SK-N-SH (cell line): ENCODE results near the gene KLC4. TPM values are rescaled to one million over a fixed set of nuclear protein-coding genes. Genes with fewer than 3 reads are reported as not detected.

Experiments
- CTCF ChIA-PET: fragments of 300-600, 350-600 bp; formaldehyde crosslinking; extraction: SDS; loops from one replicate; lab custom pipeline; 2021; lab: Yijun Ruan, JAX
- POLR2A ChIA-PET: fragments of 350-600 bp; sonication (Branson Sonifier 250); formaldehyde crosslinking; extraction: SDS; loops from one replicate; lab custom pipeline; 2020; ENCODE audit warnings: antibody characterized with exemption, inconsistent platforms; lab: Yijun Ruan, JAX
- DNase-seq: peaks from one replicate; pipeline ENCODE4 v3.0.0; 2012
- H2AFZ ChIP-seq: fragments of 200-600 bp; sonication (generic); 2 replicates; pipeline ENCODE4 v1.8.1; 2016; ENCODE audit warnings: antibody characterized with exemption, mild to moderate bottlenecking, low read depth
- H3F3A ChIP-seq: fragments of 200-600 bp; sonication (generic); replicated peaks from 2 replicates; pipeline ENCODE3; 2016; ENCODE audit warnings: antibody characterized with exemption, mild to moderate bottlenecking; ENCODE audit not compliant: insufficient read depth
- H3K27ac ChIP-seq, 2 experiments: fragments of 200-500 bp in 1 of 2; fragments of 200-600 bp in 1 of 2; sonication (Bioruptor generic) in 1 of 2; sonication (generic), shearing (Covaris generic) in 1 of 2; 2 replicates each; pipeline versions ENCODE4 v1.5.1 to v1.6.1; 2014 to 2016; ENCODE audit warnings: low read depth in 2 of 2, inconsistent platforms in 1 of 2, low read length in 1 of 2, mild to moderate bottlenecking in 1 of 2, mixed read lengths in 1 of 2
- H3K27me3 ChIP-seq: fragments of 200-600 bp; sonication (generic), shearing (Covaris generic); 2 replicates; pipeline ENCODE4 v1.6.1; 2016; ENCODE audit warnings: mixed run types; ENCODE audit not compliant: insufficient read depth
- H3K36me3 ChIP-seq, 2 experiments: fragments of 200-500 bp in 1 of 2; fragments of 200-600 bp in 1 of 2; sonication (Bioruptor generic) in 1 of 2; sonication (generic) in 1 of 2; replicated peaks in 1 of 2; 2 replicates each; pipeline versions ENCODE3 to v1.5.1; 2014 to 2016; ENCODE audit warnings: low read length in 1 of 2, mild to moderate bottlenecking in 1 of 2; ENCODE audit not compliant: insufficient read depth in 2 of 2, control insufficient read depth in 1 of 2
- H3K4me1 ChIP-seq, 2 experiments: fragments of 200-500 bp in 1 of 2; fragments of 200-600 bp in 1 of 2; sonication (Bioruptor generic) in 1 of 2; sonication (generic), shearing (Covaris generic) in 1 of 2; 2 replicates each; pipeline versions ENCODE4 v1.5.1 to v1.6.1; 2014 to 2016; ENCODE audit warnings: low read depth in 1 of 2, low read length in 1 of 2, mixed run types in 1 of 2; ENCODE audit not compliant: insufficient read depth in 2 of 2, control insufficient read depth in 1 of 2
- H3K4me2 ChIP-seq: fragments of 200-600 bp; sonication (generic), shearing (Covaris generic); 2 replicates; pipeline ENCODE4 v1.6.1; 2017; ENCODE audit warnings: mixed run types
- H3K4me3 ChIP-seq, 2 experiments: fragments of 200-500 bp in 1 of 2; fragments of 200-600 bp in 1 of 2; sonication (Bioruptor generic) in 1 of 2; sonication (generic), shearing (Covaris generic) in 1 of 2; 2 replicates each; pipeline versions ENCODE4 v1.5.1 to v1.8.1; 2014 to 2016; ENCODE audit warnings: low read depth in 2 of 2, inconsistent platforms in 1 of 2, low read length in 1 of 2, mild to moderate bottlenecking in 1 of 2, mixed read lengths in 1 of 2, moderate library complexity in 1 of 2
- H3K79me2 ChIP-seq: fragments of 200-600 bp; sonication (generic); 2 replicates; pipeline ENCODE4 v1.8.1; 2017; ENCODE audit warnings: mild to moderate bottlenecking; ENCODE audit not compliant: insufficient read depth
- H3K9ac ChIP-seq: fragments of 200-600 bp; sonication (generic); 2 replicates; pipeline ENCODE4 v1.6.1; 2017; ENCODE audit warnings: mixed run types
- H3K9me2 ChIP-seq: fragments of 200-600 bp; sonication (generic); 2 replicates; pipeline ENCODE4 v1.6.1; 2017; ENCODE audit warnings: mixed run types
- H3K9me3 ChIP-seq: fragments of 200-600 bp; sonication (generic); 2 replicates; pipeline ENCODE4 v1.6.1; 2017; ENCODE audit warnings: mixed run types, mild to moderate bottlenecking, moderate library complexity
- H4K20me1 ChIP-seq: fragments of 200-600 bp; sonication (generic); 2 replicates; pipeline ENCODE4 v1.6.1; 2017; ENCODE audit warnings: mild to moderate bottlenecking, mixed run types; ENCODE audit not compliant: insufficient read depth
- IRF3 ChIP-seq: fragments of 150-350 bp; IDR thresholded peaks from 2 replicates; pipeline ENCODE4 v1.6.1; 2016; ENCODE audit warnings: mild to moderate bottlenecking, low read depth, low read length
- PBX3 ChIP-seq: IDR thresholded peaks from 2 replicates; pipeline ENCODE4; 2012
- SMC3 ChIP-seq: IDR thresholded peaks from 2 replicates; pipeline ENCODE4 v1.6.1; 2012; ENCODE audit warnings: low read depth, low read length, improper control_type of control experiment
- TCF12 ChIP-seq: IDR thresholded peaks from 2 replicates; pipeline ENCODE4 v1.4.0; 2012
- USF1 ChIP-seq: IDR thresholded peaks from 2 replicates; pipeline ENCODE4 v1.4.0; 2012; ENCODE audit warnings: low read depth, borderline replicate concordance
- USF2 ChIP-seq: fragments of 150-350 bp; IDR thresholded peaks from 2 replicates; pipeline ENCODE4 v1.6.1; 2017; ENCODE audit warnings: antibody characterized with exemption, low read length, low read depth, borderline replicate concordance
- YY1 ChIP-seq: IDR thresholded peaks from 2 replicates; pipeline ENCODE4 v1.4.0; 2012; ENCODE audit warnings: low read depth, mild to moderate bottlenecking
- ZBTB33 ChIP-seq: IDR thresholded peaks from 2 replicates; pipeline ENCODE4 v1.4.0; 2012; ENCODE audit warnings: low read depth, borderline replicate concordance
- WGBS: methylation state at CpG from one replicate; pipeline ENCODE4 v1.1.6; 2017; ENCODE audit warnings: low lambda C conversion rate; 5-methylcytosine and 5-hydroxymethylcytosine counted together
- polyA plus RNA-seq, 3 experiments: library from polyadenylated mRNA; depleted of rRNA; stranded (reverse); fragments of >200 nt; gene quantifications; 2 replicates each; pipeline ENCODE4 v1.2.3, GENCODE V29; 2012
- TF ChIP-seq, protein P1 (sequence below): IDR thresholded peaks from 2 replicates; pipeline ENCODE4 v1.4.0; 2012; ENCODE audit warnings: low read depth

KLC4 gene
- polyA plus RNA-seq, 1 of the 3 experiments (the other 2 are of a cell fraction) = 17.5 TPM

DNA sequence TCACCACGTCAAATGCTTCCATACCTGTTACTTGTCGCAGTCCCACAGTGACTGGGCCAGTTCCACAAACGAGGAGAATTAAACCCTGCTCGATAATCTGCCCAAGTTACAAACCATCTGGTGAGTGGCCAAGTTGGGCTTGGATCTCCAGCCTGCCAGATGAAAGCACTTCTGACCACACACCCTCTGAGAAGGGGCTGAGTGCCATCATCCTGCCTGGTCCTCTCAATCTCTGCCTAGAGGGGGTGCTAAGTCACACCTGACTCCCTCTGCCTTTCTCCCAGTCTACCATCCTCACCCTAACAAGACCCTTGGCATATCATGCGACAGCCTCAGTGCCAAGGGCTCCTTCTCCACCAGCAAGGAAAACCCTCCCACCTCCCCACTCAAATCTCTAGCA is 22.2 kb upstream of the KLC4 start:
- CTCF ChIA-PET = interaction anchor here (0.9 kb wide), 1 partner anchor 106 kb away, joined by 3 read pairs; no protein-coding TSS in a partner anchor
- 82% methylated on average over 5 of the region's 5 CpGs for WGBS

GRCh38 chr6:43037706-43038105 is 21.7 kb upstream of the KLC4 start:
- CTCF ChIA-PET = interaction anchor here (0.9 kb wide), 1 partner anchor 106 kb away, joined by 3 read pairs; no protein-coding TSS in a partner anchor

More for the DNA sequence above, 22.2 kb upstream of the KLC4 start:
- Histone ChIP-seq H2AFZ (no peak overlapping the region), H3K9me2 (no peaks in the 10 kb centered on the region), H3K79me2 (no peaks in the 10 kb centered on the region), H3K9ac (no peak overlapping the region), H3K27ac (no peak overlapping the region), H3K9me3 (no peaks in the 10 kb centered on the region), H3K4me1 (no peaks in the 10 kb centered on the region), H3K27me3 (no peaks in the 10 kb centered on the region), H4K20me1 (no peaks in the 10 kb centered on the region), H3K36me3 (peaks cover 25 to 49% of the 10 kb centered on the region in 2 experiments), H3K4me3 (no peak overlapping the region), H3F3A (peaks cover 19% of the 10 kb centered on the region), H3K4me2 (no peak overlapping the region)
- POLR2A ChIA-PET = interaction anchor here (2.0 kb wide), 1 partner anchor 108 kb away, joined by 4 read pairs; the partner anchor contains the start of gene CNPY3
- DNase-seq = no peak
- TF ChIP-seq SMC3 (no peak), USF1 (no peak)

More at GRCh38 chr6:43037706-43038105, 21.7 kb upstream of the KLC4 start:
- Histone ChIP-seq H3K9me3 (no peaks in the 10 kb centered on the region), H3K9ac (no peak overlapping the region), H3K79me2 (no peaks in the 10 kb centered on the region), H3K4me2 (no peak overlapping the region), H3K9me2 (no peaks in the 10 kb centered on the region), H2AFZ (no peak overlapping the region), H3K4me3 (no peak overlapping the region), H3K36me3 (peaks cover 19 to 53% of the 10 kb centered on the region in 2 experiments), H4K20me1 (no peaks in the 10 kb centered on the region), H3K27me3 (no peaks in the 10 kb centered on the region), H3K27ac (no peak overlapping the region), H3K4me1 (no peaks in the 10 kb centered on the region), H3F3A (peaks cover 14% of the 10 kb centered on the region)
- TF ChIP-seq PBX3 = no peak
- TF ChIP-seq IRF3 = no peak
- TF ChIP-seq ZBTB33 = no peak
- no peak for TF ChIP-seq YY1
- no peak for TF ChIP-seq TCF12
- no peak for TF ChIP-seq USF2
- TF ChIP-seq, protein P1, sequence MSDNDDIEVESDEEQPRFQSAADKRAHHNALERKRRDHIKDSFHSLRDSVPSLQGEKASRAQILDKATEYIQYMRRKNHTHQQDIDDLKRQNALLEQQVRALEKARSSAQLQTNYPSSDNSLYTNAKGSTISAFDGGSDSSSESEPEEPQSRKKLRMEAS = no peak
- 88% methylated on average over 7 of the region's 9 CpGs for WGBS
- no peak for DNase-seq
- POLR2A ChIA-PET = interaction anchor here (1.3 kb wide), 1 partner anchor 16 kb away, joined by 4 read pairs; the partner anchor contains the start of gene CUL7
